Measurements from ENCODE around the gene OR7A5. TPM values are rescaled to one million over a fixed set of nuclear protein-coding genes. Genes with fewer than 3 reads are reported as not detected.
"Not testable (repeated sequence)": the region's sequence is repeated elsewhere in the genome, so short reads cannot be mapped to it uniquely, and the experiment has no call there.

Gene OR7A5
- total RNA-seq, 1 donor from 2014 or later: 0.74 TPM

- Histone ChIP-seq H3K9me3 (no peaks in the 10 kb centered on the region), H3K27me3 (no peaks in the 10 kb centered on the region), H3K4me1 (no peaks in the 10 kb centered on the region), H3K36me3 (no peaks in the 10 kb centered on the region), H3K27ac (no peak overlapping the region), H3K4me3 (no peak overlapping the region)
- no peak for TF ChIP-seq CTCF (IDR thresholded peaks at IDR 0.05)
- no peak for TF ChIP-seq POLR2AphosphoS5 (IDR thresholded peaks at IDR 0.05; ENCODE audit: insufficient read depth in 1 of 2, low read depth in 1 of 2)
- TF ChIP-seq POLR2A (IDR thresholded peaks at IDR 0.05): no peak
- DNase-seq (ENCODE audit: extremely low spot score in 2 of 2): no peak
- intact Hi-C loops (cut with DNase I): no loop called here
Measured at GRCh38 chr19:14798760-14799159, 36.2 kb downstream of the OR7A5 start.

GRCh38 chr19:14796021-14796420 is 39.0 kb downstream of the OR7A5 start:
- no peaks in the 10 kb centered on the region for H3K36me3 ChIP-seq
- no peaks in the 10 kb centered on the region for H3K4me1 ChIP-seq
- no peak for TF ChIP-seq POLR2A (IDR thresholded peaks at IDR 0.05)
- TF ChIP-seq CTCF (IDR thresholded peaks at IDR 0.05): no peak
- H3K27me3 ChIP-seq: no peaks in the 10 kb centered on the region
- H3K27ac ChIP-seq: no peak overlapping the region
- no peak overlapping the region for H3K4me3 ChIP-seq
- DNase-seq (ENCODE audit: extremely low spot score in 2 of 2): peak in 1 of 2 donors; percentile 40
- intact Hi-C loops (cut with DNase I): no loop called here
- H3K9me3 ChIP-seq: no peaks in the 10 kb centered on the region

- Histone ChIP-seq H3K4me1 (no peaks in the 10 kb centered on the region), H3K4me3 (no peak overlapping the region), H3K36me3 (no peaks in the 10 kb centered on the region), H3K27ac (no peak overlapping the region), H3K27me3 (no peaks in the 10 kb centered on the region), H3K9me3 (no peaks in the 10 kb centered on the region)
- intact Hi-C loops (cut with DNase I): no loop called here
- peak in 1 of 2 donors; percentile 19 for DNase-seq (ENCODE audit: extremely low spot score in 2 of 2)
- TF ChIP-seq CTCF (IDR thresholded peaks at IDR 0.05) (no peak), POLR2A (IDR thresholded peaks at IDR 0.05) (no peak)
Measured at GRCh38 chr19:14795078-14795721, 39.8 kb downstream of the OR7A5 start.

GRCh38 chr19:14792250-14792649 is 42.7 kb downstream of the OR7A5 start:
- DNase-seq (ENCODE audit: extremely low spot score in 2 of 2); H3K4me3 ChIP-seq; H3K27me3 ChIP-seq; H3K9me3 ChIP-seq; H3K27ac ChIP-seq; H3K36me3 ChIP-seq; H3K4me1 ChIP-seq; intact Hi-C loops (cut with DNase I): not testable (repeated sequence)

GRCh38 chr19:14786421-14786851 is 48.5 kb downstream of the OR7A5 start:
- Histone ChIP-seq H3K4me1 (no peaks in the 10 kb centered on the region), H3K27me3 (no peaks in the 10 kb centered on the region), H3K4me3 (no peak overlapping the region), H3K9me3 (no peaks in the 10 kb centered on the region), H3K36me3 (no peaks in the 10 kb centered on the region), H3K27ac (no peak overlapping the region)
- intact Hi-C loops (cut with DNase I): no loop called here
- peak in 1 of 2 donors; percentile 70 for DNase-seq (ENCODE audit: extremely low spot score in 2 of 2)
- TF ChIP-seq POLR2A (IDR thresholded peaks at IDR 0.05) (no peak), POLR2AphosphoS5 (IDR thresholded peaks at IDR 0.05; ENCODE audit: insufficient read depth in 1 of 2, low read depth in 1 of 2) (no peak), CTCF (IDR thresholded peaks at IDR 0.05) (peak in 2 of 3 experiments; percentile 39 to 44)

- peak in 1 of 2 donors; percentile 58 for DNase-seq (ENCODE audit: extremely low spot score in 2 of 2)
- intact Hi-C loops (cut with DNase I): not testable (repeated sequence)
Measured at GRCh38 chr19:14785102-14785793, 49.7 kb downstream of the OR7A5 start.

GRCh38 chr19:14784730-14785101 is 50.3 kb downstream of the OR7A5 start:
- H3K36me3 ChIP-seq; H3K27me3 ChIP-seq; H3K27ac ChIP-seq; H3K9me3 ChIP-seq; H3K4me3 ChIP-seq; H3K4me1 ChIP-seq; intact Hi-C loops (cut with DNase I): not testable (repeated sequence)
- DNase-seq (ENCODE audit: extremely low spot score in 2 of 2): peak in 1 of 2 donors; percentile 79

More at GRCh38 chr19:14785102-14785793, 49.7 kb downstream of the OR7A5 start:
- H3K36me3 ChIP-seq, H3K27ac ChIP-seq, H3K27me3 ChIP-seq, H3K4me3 ChIP-seq, H3K9me3 ChIP-seq, H3K4me1 ChIP-seq: not testable (repeated sequence)

GRCh38 chr19:14783410-14783998 is 51.5 kb downstream of the OR7A5 start:
- H3K4me1 ChIP-seq; DNase-seq (ENCODE audit: extremely low spot score in 2 of 2); H3K36me3 ChIP-seq; H3K27me3 ChIP-seq; H3K4me3 ChIP-seq; intact Hi-C loops (cut with DNase I); H3K27ac ChIP-seq; H3K9me3 ChIP-seq: not testable (repeated sequence)
